ENCODE measurements around the gene SHROOM3. TPM values are rescaled to one million over a fixed set of nuclear protein-coding genes. Genes with fewer than 3 reads are reported as not detected.

Gene SHROOM3
- total and polyA plus RNA-seq, 2 donors (not counting 3 experiments of a cell fraction or from before 2014, with no cell fraction given): 2.7 to 6.7 TPM

DNA sequence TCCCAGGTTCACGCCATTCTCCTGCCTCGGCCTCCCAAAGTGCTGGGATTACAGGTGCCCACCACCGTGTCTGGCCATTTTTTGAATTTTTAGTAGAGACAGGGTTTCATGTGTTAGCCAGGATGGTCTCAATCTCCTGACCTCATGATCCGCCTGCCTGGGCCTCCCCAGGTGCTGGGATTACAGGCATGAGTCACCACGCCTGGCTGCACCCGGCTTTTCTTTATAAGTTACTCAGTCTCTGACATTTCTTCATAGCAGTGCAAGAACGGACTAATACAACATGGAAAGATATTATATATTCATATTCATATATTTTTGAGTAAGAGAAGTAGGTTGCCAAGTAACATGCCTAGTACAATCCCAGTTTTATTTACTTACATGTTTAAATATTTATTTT lies 22.9 kb downstream of the SHROOM3 start:
- Histone ChIP-seq H2AFZ (ENCODE audit: low read depth, low read length) (no peak overlapping the region), H3K9ac (replicated peaks; ENCODE audit: extremely low read depth, insufficient read depth, low read length) (no peak overlapping the region), H3K9me3 (replicated peaks; ENCODE audit: control insufficient read depth, insufficient read depth, low read length) (no peaks in the 10 kb centered on the region), H3K27me3 (ENCODE audit: control insufficient read depth in 2 of 2, insufficient read depth in 2 of 2, low read length in 2 of 2) (peaks cover 0 to 2% of the 10 kb centered on the region in 2 experiments), H3K79me2 (ENCODE audit: control insufficient read depth, insufficient read depth, low read length) (no peaks in the 10 kb centered on the region), H3K4me3 (replicated peaks in 1 of 3; ENCODE audit: insufficient read depth in 1 of 3, low read depth in 1 of 3, low read length in 3 of 3) (no peak overlapping the region), H3K36me3 (ENCODE audit: control insufficient read depth in 2 of 2, extremely low read depth in 1 of 2, insufficient read depth in 2 of 2, low read length in 2 of 2) (no peaks in the 10 kb centered on the region), H3K27ac (ENCODE audit: insufficient read depth, low read depth, low read length) (no peak overlapping the region), H3K4me2 (ENCODE audit: insufficient read depth, low read length) (no peak overlapping the region), H3K9me1 (replicated peaks; ENCODE audit: control insufficient read depth, extremely low read depth, insufficient read depth, low read length) (no peaks in the 10 kb centered on the region), H3K4me1 (ENCODE audit: control insufficient read depth, extremely low read depth, insufficient read depth, low read length) (no peaks in the 10 kb centered on the region), H4K20me1 (replicated peaks; ENCODE audit: control insufficient read depth, extremely low read depth, insufficient read depth, low read length) (no peaks in the 10 kb centered on the region)
- no TSS peak for BruUV-seq (replicated peaks)
- DNase-seq (ENCODE audit: low read depth, low spot score) (no peak), FAIRE-seq (no peak)
- intact Hi-C loops (cut with micrococcal nuclease): no loop called here
- dilution Hi-C loops (cut with MboI; ENCODE audit: extremely low pct_ligation_motif_present, low sequenced_read_pairs): no loop called here
- CTCF ChIA-PET: no interaction called here
- POLR2A ChIA-PET: no interaction called here
- TF ChIP-seq MYC (IDR thresholded peaks at IDR 0.05; ENCODE audit: low read depth, low read length) (no peak), GATA2 (IDR thresholded peaks at IDR 0.05; ENCODE audit: insufficient read depth, insufficient read length, low read depth, low read length) (no peak), POLR2AphosphoS5 (IDR thresholded peaks at IDR 0.05; ENCODE audit: insufficient read depth, low read depth, low read length) (no peak), FOS (IDR thresholded peaks at IDR 0.05; ENCODE audit: borderline replicate concordance, insufficient read depth, low read length) (no peak), POLR2A (IDR thresholded peaks at IDR 0.05; ENCODE audit: low read depth, low read length) (no peak), JUN (IDR thresholded peaks at IDR 0.05; ENCODE audit: borderline replicate concordance, insufficient read depth, insufficient read length, low read depth) (no peak), EZH2 (IDR thresholded peaks at IDR 0.05; ENCODE audit: borderline replicate concordance, low read depth, low read length, severe bottlenecking) (no peak)
- TF ChIP-seq, protein P1, sequence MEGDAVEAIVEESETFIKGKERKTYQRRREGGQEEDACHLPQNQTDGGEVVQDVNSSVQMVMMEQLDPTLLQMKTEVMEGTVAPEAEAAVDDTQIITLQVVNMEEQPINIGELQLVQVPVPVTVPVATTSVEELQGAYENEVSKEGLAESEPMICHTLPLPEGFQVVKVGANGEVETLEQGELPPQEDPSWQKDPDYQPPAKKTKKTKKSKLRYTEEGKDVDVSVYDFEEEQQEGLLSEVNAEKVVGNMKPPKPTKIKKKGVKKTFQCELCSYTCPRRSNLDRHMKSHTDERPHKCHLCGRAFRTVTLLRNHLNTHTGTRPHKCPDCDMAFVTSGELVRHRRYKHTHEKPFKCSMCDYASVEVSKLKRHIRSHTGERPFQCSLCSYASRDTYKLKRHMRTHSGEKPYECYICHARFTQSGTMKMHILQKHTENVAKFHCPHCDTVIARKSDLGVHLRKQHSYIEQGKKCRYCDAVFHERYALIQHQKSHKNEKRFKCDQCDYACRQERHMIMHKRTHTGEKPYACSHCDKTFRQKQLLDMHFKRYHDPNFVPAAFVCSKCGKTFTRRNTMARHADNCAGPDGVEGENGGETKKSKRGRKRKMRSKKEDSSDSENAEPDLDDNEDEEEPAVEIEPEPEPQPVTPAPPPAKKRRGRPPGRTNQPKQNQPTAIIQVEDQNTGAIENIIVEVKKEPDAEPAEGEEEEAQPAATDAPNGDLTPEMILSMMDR (IDR thresholded peaks at IDR 0.05; ENCODE audit: extremely low read depth in 1 of 2, insufficient read depth in 1 of 2, low read depth in 1 of 2, low read length in 2 of 2): no peak
- TF ChIP-seq, protein P2, sequence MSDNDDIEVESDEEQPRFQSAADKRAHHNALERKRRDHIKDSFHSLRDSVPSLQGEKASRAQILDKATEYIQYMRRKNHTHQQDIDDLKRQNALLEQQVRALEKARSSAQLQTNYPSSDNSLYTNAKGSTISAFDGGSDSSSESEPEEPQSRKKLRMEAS (IDR thresholded peaks at IDR 0.05; ENCODE audit: insufficient read depth, insufficient read length): no peak

Data from endothelial cell of umbilical vein (primary cell).